MCF 10A (cell line): ENCODE results near the gene THADA. TPM values are rescaled to one million over a fixed set of nuclear protein-coding genes. Genes with fewer than 3 reads are reported as not detected.

Experiments
- BruUV-seq: library from RNA; stranded (reverse); fragments of 400-500 nt; replicated peaks from 2 replicates; lab custom pipeline; 2021; lab: Mats Ljungman, UMichigan
- CTCF ChIA-PET: fragments of 300-600 bp; sonication (Branson Sonifier 250); formaldehyde crosslinking; extraction: SDS; loops from one replicate; lab custom pipeline; 2021; ENCODE audit warnings: antibody characterized with exemption, inconsistent platforms; lab: Yijun Ruan, JAX
- POLR2A ChIA-PET: fragments of 300-600, 350-650 bp; sonication (Branson Sonifier 250); formaldehyde crosslinking; extraction: SDS; loops from one replicate; lab custom pipeline; 2020; ENCODE audit warnings: antibody characterized with exemption, inconsistent platforms; lab: Yijun Ruan, JAX
- DNase-seq: peaks from one replicate; pipeline ENCODE4 v3.0.0-alpha.2; 2018; ENCODE audit not compliant: unreplicated experiment
- H3K27ac Mint-ChIP-seq: one replicate; pipeline ENCODE4 v1.8.0; 2022; ENCODE audit warnings: mild to moderate bottlenecking, low read depth, mixed read lengths; ENCODE audit not compliant: unreplicated experiment
- H3K27me3 Mint-ChIP-seq: one replicate; pipeline ENCODE4 v1.8.0; 2022; ENCODE audit warnings: mixed read lengths; ENCODE audit not compliant: insufficient read depth, unreplicated experiment
- H3K36me3 Mint-ChIP-seq: one replicate; pipeline ENCODE4 v1.8.0; 2022; ENCODE audit warnings: mild to moderate bottlenecking, moderate library complexity, mixed read lengths; ENCODE audit not compliant: insufficient read depth, unreplicated experiment
- H3K4me1 Mint-ChIP-seq: one replicate; pipeline ENCODE4 v1.8.0; 2022; ENCODE audit warnings: mixed read lengths; ENCODE audit not compliant: insufficient read depth, unreplicated experiment
- H3K4me3 Mint-ChIP-seq: one replicate; pipeline ENCODE4 v1.8.0; 2022; ENCODE audit warnings: mild to moderate bottlenecking, moderate library complexity, mixed read lengths; ENCODE audit not compliant: unreplicated experiment
- H3K9me3 Mint-ChIP-seq: one replicate; pipeline ENCODE4 v1.8.0; 2022; ENCODE audit warnings: mixed read lengths; ENCODE audit not compliant: unreplicated experiment
- intact Hi-C: fragments of 100-400 bp; cut with micrococcal nuclease; formaldehyde crosslinking; loops from 2 replicates; pipeline ENCODE4 v1.14.1; 2022
- total RNA-seq: library from RNA; stranded (reverse); gene quantifications from 2 replicates; pipeline ENCODE4 v1.2.3, GENCODE V29; 2022
- TF ChIP-seq, protein P1 (sequence below): fragments of 200-600 bp; IDR thresholded peaks from one replicate; pipeline ENCODE4 v1.8.0; 2022; ENCODE audit warnings: antibody characterized with exemption, mild to moderate bottlenecking; ENCODE audit not compliant: unreplicated experiment

Gene THADA
- total RNA-seq, 1 experiment from 2014 or later = 49.8 TPM

DNA sequence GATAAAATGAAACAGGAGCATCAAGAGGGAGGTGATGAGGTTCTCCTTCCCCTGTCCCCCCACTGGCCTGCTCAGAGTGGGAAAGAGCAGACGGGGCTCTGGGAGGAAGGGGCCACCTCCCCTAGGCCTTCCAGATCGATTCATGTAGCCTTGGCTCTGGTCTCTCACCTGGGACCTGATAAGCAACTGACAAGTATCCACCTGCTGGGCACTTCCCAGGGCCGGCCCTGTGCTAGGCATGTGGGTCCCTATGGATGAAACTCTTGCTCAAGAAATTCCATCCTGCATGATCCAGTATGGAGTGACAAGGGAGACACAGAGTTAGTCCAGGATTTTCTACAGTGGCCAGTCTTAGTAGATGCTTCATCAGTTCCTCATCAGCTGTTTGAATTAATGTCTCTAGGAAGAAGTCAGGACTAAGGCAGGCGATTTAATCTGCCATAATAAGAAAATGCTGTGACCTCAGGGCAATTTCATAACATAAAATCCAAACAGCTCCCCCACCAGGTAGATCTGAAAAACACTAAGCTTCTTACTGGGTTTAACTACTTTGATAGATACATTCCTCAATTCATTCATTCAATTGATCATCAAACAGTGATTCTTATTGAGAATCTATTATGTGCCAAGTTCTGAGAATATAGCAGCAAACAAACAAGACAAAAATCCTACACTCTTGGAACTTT lies 324.8 kb downstream of the THADA start:
- no TSS peak for BruUV-seq
- CTCF ChIA-PET = interaction anchor here (0.6 kb wide), 1 partner anchor 205 kb away, joined by 4 read pairs; no protein-coding TSS in a partner anchor
- peaks cover 31% of the 10 kb centered on the region for H3K36me3 Mint-ChIP-seq
- no peak for DNase-seq
- H3K9me3 Mint-ChIP-seq = no peaks in the 10 kb centered on the region
- TF ChIP-seq, protein P1, sequence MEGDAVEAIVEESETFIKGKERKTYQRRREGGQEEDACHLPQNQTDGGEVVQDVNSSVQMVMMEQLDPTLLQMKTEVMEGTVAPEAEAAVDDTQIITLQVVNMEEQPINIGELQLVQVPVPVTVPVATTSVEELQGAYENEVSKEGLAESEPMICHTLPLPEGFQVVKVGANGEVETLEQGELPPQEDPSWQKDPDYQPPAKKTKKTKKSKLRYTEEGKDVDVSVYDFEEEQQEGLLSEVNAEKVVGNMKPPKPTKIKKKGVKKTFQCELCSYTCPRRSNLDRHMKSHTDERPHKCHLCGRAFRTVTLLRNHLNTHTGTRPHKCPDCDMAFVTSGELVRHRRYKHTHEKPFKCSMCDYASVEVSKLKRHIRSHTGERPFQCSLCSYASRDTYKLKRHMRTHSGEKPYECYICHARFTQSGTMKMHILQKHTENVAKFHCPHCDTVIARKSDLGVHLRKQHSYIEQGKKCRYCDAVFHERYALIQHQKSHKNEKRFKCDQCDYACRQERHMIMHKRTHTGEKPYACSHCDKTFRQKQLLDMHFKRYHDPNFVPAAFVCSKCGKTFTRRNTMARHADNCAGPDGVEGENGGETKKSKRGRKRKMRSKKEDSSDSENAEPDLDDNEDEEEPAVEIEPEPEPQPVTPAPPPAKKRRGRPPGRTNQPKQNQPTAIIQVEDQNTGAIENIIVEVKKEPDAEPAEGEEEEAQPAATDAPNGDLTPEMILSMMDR = peak; percentile 4
- H3K4me1 Mint-ChIP-seq = peaks cover 23% of the 10 kb centered on the region
- H3K27me3 Mint-ChIP-seq = no peaks in the 10 kb centered on the region
- intact Hi-C loops = no loop called here
- H3K27ac Mint-ChIP-seq = no peak overlapping the region
- POLR2A ChIA-PET = no interaction called here
- H3K4me3 Mint-ChIP-seq = no peak overlapping the region

DNA sequence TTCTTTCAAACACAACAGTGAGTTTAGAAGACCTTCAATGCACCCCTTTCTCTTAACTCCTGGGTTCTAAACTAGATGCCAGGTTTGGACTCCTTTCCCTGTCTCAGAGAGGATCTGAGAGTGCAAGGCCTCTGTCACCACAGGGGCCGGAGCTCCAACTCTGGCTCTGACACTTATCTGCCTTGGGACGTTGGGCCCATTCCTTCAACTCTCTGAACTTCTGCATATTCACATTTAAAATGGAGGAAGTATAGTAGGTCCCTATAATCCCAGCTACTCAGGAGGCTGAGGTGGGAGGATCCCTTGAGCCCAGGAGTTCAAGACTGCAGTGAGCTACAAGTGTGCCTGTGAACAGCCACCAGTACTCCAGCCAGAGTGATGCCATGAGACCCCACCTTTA lies 325.4 kb downstream of the THADA start:
- Mint-ChIP-seq H3K36me3 (peaks cover 36% of the 10 kb centered on the region), H3K27ac (peak overlapping the region; percentile 81), H3K27me3 (no peaks in the 10 kb centered on the region), H3K4me1 (peaks cover 23% of the 10 kb centered on the region), H3K4me3 (no peak overlapping the region), H3K9me3 (no peaks in the 10 kb centered on the region)
- ChIA-PET CTCF (no interaction called here), POLR2A (no interaction called here)
- intact Hi-C loops = no loop called here
- TF ChIP-seq, protein P1 = no peak
- BruUV-seq = no TSS peak
- DNase-seq = no peak

DNA sequence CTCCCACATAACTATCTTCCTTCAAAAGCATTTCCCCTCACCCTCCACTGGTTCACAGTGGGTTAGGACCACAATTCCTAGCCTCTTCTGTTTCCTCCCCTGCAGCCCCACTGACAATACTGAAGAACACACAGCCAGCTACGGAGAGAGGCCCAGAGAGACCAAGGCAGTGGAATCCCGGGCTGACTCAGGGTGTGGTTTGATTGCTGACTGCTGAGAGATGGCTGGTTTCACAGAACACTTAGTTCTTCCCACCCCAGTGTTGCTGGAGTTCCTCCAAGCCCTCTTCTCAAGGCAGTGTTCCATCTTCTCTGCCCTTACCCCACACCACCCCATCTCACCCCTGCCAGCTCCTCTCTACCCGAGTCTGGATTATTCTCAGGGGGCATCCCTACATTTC lies 326.1 kb downstream of the THADA start:
- Mint-ChIP-seq H3K4me3 (peak overlapping the region; percentile 28), H3K36me3 (peaks cover 38% of the 10 kb centered on the region), H3K9me3 (no peaks in the 10 kb centered on the region), H3K4me1 (peaks cover 23% of the 10 kb centered on the region), H3K27ac (peak overlapping the region; percentile 81), H3K27me3 (no peaks in the 10 kb centered on the region)
- TF ChIP-seq, protein P1 = no peak
- intact Hi-C loops = no loop called here
- ChIA-PET POLR2A (no interaction called here), CTCF (interaction anchor here (0.6 to 1.1 kb wide), 4 partner anchors 8 to 404 kb away, joined by 3 to 4 read pairs (median 3); no protein-coding TSS in a partner anchor)
- BruUV-seq = no TSS peak
- peak; percentile 42 for DNase-seq

DNA sequence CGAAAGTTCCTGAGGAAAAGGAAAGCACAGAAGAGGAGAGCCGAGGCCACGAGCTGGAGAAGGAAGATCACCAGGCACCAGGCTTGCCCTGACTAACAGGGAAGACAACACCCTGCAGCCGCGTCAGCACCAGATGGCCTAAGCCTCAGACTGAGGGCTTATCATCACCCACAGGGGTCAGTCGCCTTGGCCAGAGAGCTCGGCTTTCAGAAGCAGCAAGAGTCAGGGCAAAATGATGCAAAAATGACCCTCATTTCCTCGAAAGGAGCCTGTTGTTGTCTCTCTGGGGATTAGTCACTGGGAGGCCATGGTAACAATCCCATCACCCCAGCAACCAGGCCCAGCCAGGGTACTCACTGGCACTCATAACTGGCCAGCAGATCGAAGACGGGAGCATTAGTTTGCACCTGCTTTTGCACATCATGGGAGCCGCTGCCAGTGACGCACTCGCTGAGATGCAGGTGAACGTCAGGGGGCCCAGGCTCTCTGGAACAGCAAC lies 326.7 kb downstream of the THADA start:
- Mint-ChIP-seq H3K27ac (peak overlapping the region; percentile 81), H3K36me3 (peaks cover 38% of the 10 kb centered on the region), H3K4me1 (peaks cover 23% of the 10 kb centered on the region), H3K27me3 (no peaks in the 10 kb centered on the region), H3K9me3 (no peaks in the 10 kb centered on the region), H3K4me3 (no peak overlapping the region)
- TF ChIP-seq, protein P1 = no peak
- peak; percentile 38 for DNase-seq
- no TSS peak for BruUV-seq
- intact Hi-C loops = no loop called here
- POLR2A ChIA-PET = interaction anchor here (0.6 kb wide), 1 partner anchor 415 kb away, joined by 3 read pairs; no protein-coding TSS in a partner anchor
- CTCF ChIA-PET = interaction anchor here (0.6 to 1.1 kb wide), 4 partner anchors 9 to 403 kb away, joined by 3 to 4 read pairs (median 3); no protein-coding TSS in a partner anchor
